ENCODE measurements around the gene PTPRD. TPM values are rescaled to one million over a fixed set of nuclear protein-coding genes. Genes with fewer than 3 reads are reported as not detected.

The PTPRD gene
- total RNA-seq, 1 experiment from 2014 or later: 32.5 TPM

DNA sequence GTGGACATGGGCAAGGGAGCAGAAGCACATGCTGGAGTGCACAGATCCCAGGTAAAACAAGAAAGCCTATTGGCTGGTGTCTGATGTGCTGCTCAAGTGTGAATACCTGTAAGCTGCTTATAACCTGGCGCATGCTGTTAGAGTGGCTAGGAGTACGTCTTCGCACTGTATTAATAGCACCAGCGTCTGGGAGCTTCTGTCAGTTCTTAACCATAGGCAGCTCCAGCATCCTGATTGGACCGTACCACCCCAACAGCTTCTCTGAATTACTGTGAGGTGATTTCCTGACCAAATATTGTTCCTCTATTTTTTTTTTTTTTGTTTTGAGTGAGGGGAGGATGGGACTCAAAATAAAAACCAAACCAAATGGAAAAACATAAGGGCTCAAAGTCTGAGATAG is 987.6 kb downstream of the PTPRD start:
- no peak overlapping the region for H2AFZ ChIP-seq (ENCODE audit: low read length)
- no peaks in the 10 kb centered on the region for H3K9me3 Mint-ChIP-seq
- no peaks in the 10 kb centered on the region for H3K27me3 Mint-ChIP-seq (ENCODE audit: low read depth)

More for the DNA sequence above, 987.6 kb downstream of the PTPRD start:
- no peak overlapping the region for H2BK5ac ChIP-seq (ENCODE audit: insufficient read length, low read length)
- no peak overlapping the region for H4K5ac ChIP-seq (ENCODE audit: insufficient read length, low read depth, low read length)
- WGBS (ENCODE audit: extremely low coverage, insufficient read length, low lambda C conversion rate): no CpG with 5 or more reads among the region's 5 CpGs
- Mint-ChIP-seq H3K4me1 (peaks cover 8 to 11% of the 10 kb centered on the region in 2 experiments), H3K27ac (no peak overlapping the region; a peak in 1 of 7 replicates), H3K4me3 (no peak overlapping the region), H3K36me3 (ENCODE audit: insufficient read depth in 1 of 3, low read depth in 3 of 3) (no peaks in the 10 kb centered on the region)
- H3K14ac ChIP-seq (ENCODE audit: insufficient read depth, low read length): no peak overlapping the region
- H3K9ac ChIP-seq (ENCODE audit: extremely low read depth, insufficient read length, low read length): no peak overlapping the region
- H4K8ac ChIP-seq (replicated peaks; ENCODE audit: insufficient read length, low read depth, low read length): no peak overlapping the region
- H3K79me1 ChIP-seq (ENCODE audit: insufficient read depth, low read depth, low read length, poor library complexity, severe bottlenecking): no peaks in the 10 kb centered on the region
- no peak overlapping the region for H3K4ac ChIP-seq (ENCODE audit: low read depth, low read length)
- no peak overlapping the region; the same call in 1 of the 2 replicates for H2BK15ac ChIP-seq (ENCODE audit: low read depth, low read length)
- H3T11ph ChIP-seq (ENCODE audit: low read length): no peak overlapping the region
- no peak overlapping the region for H2BK20ac ChIP-seq (ENCODE audit: low read depth, low read length, poor library complexity, severe bottlenecking)
- H3K27me3 ChIP-seq (ENCODE audit: insufficient read depth, low read length): no peaks in the 10 kb centered on the region
- H3K27ac ChIP-seq (ENCODE audit: insufficient read length, low read depth, low read length): no peak overlapping the region
- no peak overlapping the region for H3K56ac ChIP-seq (ENCODE audit: insufficient read length, low read depth, low read length)
- no peaks in the 10 kb centered on the region for H3K79me2 ChIP-seq (ENCODE audit: insufficient read depth, low read length)
- no peak overlapping the region for H2AK5ac ChIP-seq (ENCODE audit: insufficient read length, low read length)
- TF ChIP-seq, protein P1, sequence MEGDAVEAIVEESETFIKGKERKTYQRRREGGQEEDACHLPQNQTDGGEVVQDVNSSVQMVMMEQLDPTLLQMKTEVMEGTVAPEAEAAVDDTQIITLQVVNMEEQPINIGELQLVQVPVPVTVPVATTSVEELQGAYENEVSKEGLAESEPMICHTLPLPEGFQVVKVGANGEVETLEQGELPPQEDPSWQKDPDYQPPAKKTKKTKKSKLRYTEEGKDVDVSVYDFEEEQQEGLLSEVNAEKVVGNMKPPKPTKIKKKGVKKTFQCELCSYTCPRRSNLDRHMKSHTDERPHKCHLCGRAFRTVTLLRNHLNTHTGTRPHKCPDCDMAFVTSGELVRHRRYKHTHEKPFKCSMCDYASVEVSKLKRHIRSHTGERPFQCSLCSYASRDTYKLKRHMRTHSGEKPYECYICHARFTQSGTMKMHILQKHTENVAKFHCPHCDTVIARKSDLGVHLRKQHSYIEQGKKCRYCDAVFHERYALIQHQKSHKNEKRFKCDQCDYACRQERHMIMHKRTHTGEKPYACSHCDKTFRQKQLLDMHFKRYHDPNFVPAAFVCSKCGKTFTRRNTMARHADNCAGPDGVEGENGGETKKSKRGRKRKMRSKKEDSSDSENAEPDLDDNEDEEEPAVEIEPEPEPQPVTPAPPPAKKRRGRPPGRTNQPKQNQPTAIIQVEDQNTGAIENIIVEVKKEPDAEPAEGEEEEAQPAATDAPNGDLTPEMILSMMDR (conservative IDR thresholded peaks at IDR 0.05): no peak
- no peaks in the 10 kb centered on the region for H3K9me3 ChIP-seq (ENCODE audit: control insufficient read depth, low read depth, low read length)
- no peak overlapping the region for H4K91ac ChIP-seq (ENCODE audit: insufficient read length, low read depth, low read length)
- no peak for DNase-seq
- no peak overlapping the region for H3K4me2 ChIP-seq (ENCODE audit: insufficient read depth, insufficient read length, low read length)
- H3K23me2 ChIP-seq (ENCODE audit: insufficient read length, low read depth, low read length, poor library complexity, severe bottlenecking): no peaks in the 10 kb centered on the region
- no peaks in the 10 kb centered on the region for H4K20me1 ChIP-seq (ENCODE audit: control insufficient read depth, insufficient read depth, insufficient read length)
- H3K23ac ChIP-seq (ENCODE audit: insufficient read length, low read depth, low read length): no peak overlapping the region
- H2BK12ac ChIP-seq (ENCODE audit: insufficient read length, low read depth, low read length): no peak overlapping the region
- no peak overlapping the region for H3K18ac ChIP-seq (ENCODE audit: insufficient read length, low read depth, low read length)
- no peak overlapping the region for H2BK120ac ChIP-seq (ENCODE audit: low read depth, low read length, poor library complexity, severe bottlenecking)
- H3K4me1 ChIP-seq (ENCODE audit: insufficient read depth, low read length): no peaks in the 10 kb centered on the region

Measured in H9 (cell line).